AG04449 (cell line): ENCODE results near the gene B4GAT1.

Source experiments
- CTCF ChIA-PET: fragments of 350-600 bp; formaldehyde crosslinking; extraction: SDS; loops from one replicate; lab custom pipeline; 2021; ENCODE audit warnings: antibody characterized with exemption; lab: Yijun Ruan, JAX
- POLR2A ChIA-PET: fragments of 400-600, 350-600 bp; formaldehyde crosslinking; extraction: SDS; loops from one replicate; lab custom pipeline; 2020; ENCODE audit warnings: antibody characterized with exemption, inconsistent platforms; lab: Yijun Ruan, JAX
- DNase-seq: peaks from one replicate; pipeline ENCODE4 v3.0.0-alpha.2; 2010; ENCODE audit warnings: low read depth, low spot score
- H3K4me3 ChIP-seq: 2 replicates; pipeline ENCODE4 v1.5.1; 2011; ENCODE audit warnings: low read depth, mild to moderate bottlenecking, control low read depth, low read length
- TF ChIP-seq, protein P1 (sequence below): IDR thresholded peaks from one replicate; pipeline ENCODE4 v1.5.1; 2011; ENCODE audit warnings: mild to moderate bottlenecking, moderate library complexity, low read length, control low read depth, inconsistent platforms; ENCODE audit not compliant: insufficient read depth; ENCODE audit errors: missing control alignments

Gene B4GAT1

DNA sequence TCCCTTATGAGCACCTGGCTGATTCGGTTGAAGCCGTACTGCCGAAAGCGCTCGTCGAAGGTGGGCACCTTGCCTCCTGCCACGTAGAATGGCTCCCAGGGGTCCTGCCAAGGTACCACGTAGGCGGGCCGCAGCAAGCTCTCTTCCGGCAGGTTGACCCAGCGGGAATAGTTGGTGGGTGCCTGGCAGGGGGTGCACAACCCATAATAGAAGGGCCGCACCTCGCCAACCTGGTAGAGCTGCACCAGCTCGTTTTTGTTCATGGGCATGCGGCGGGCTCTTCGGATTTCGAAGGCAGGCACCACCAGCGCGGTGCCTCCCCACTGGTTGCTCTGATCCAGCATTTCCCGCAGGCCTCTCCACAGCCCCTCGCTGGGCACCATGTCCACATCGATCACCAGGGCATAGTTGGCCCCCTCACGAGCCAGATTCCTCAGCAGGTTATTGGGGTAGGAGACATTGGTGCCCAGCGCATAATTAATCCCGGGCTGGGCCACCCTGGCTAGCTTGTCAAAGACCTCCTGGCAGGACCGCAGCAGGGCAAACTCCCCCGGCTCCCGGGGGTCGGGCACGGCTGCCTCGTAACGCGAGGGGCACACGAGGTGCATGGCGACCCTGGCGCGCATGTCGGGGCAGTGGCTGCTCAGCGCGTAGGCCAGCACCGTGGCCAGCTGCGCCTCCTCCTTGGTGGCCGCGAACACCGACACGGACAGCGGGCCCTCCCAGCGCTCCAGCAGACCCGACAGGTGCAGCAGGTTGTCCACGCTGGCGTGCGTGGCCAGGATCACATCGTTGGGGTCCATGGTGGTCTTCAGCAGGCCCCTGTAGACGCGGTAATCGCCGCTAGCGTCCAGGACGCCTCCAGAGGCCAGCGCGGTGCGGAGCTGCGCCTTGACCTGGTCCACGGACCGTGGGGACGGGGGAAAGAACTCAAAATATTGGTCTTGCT, 679 bp downstream of the B4GAT1 start:
- peak overlapping the region; percentile 89 for H3K4me3 ChIP-seq
- ChIA-PET CTCF (interaction anchor here (1.0 to 11.7 kb wide), 11 partner anchors 9 to 278 kb away, joined by 3 to 129 read pairs (median 6); partner anchors contain the start of genes RAB1B and RIN1), POLR2A (interaction anchor here (1.1 to 3.3 kb wide), 3 partner anchors 11 to 34 kb away, joined by 3 to 15 read pairs (median 11); partner anchors contain the start of gene RIN1)
- TF ChIP-seq, protein P1, sequence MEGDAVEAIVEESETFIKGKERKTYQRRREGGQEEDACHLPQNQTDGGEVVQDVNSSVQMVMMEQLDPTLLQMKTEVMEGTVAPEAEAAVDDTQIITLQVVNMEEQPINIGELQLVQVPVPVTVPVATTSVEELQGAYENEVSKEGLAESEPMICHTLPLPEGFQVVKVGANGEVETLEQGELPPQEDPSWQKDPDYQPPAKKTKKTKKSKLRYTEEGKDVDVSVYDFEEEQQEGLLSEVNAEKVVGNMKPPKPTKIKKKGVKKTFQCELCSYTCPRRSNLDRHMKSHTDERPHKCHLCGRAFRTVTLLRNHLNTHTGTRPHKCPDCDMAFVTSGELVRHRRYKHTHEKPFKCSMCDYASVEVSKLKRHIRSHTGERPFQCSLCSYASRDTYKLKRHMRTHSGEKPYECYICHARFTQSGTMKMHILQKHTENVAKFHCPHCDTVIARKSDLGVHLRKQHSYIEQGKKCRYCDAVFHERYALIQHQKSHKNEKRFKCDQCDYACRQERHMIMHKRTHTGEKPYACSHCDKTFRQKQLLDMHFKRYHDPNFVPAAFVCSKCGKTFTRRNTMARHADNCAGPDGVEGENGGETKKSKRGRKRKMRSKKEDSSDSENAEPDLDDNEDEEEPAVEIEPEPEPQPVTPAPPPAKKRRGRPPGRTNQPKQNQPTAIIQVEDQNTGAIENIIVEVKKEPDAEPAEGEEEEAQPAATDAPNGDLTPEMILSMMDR = no peak
- DNase-seq = no peak

DNA sequence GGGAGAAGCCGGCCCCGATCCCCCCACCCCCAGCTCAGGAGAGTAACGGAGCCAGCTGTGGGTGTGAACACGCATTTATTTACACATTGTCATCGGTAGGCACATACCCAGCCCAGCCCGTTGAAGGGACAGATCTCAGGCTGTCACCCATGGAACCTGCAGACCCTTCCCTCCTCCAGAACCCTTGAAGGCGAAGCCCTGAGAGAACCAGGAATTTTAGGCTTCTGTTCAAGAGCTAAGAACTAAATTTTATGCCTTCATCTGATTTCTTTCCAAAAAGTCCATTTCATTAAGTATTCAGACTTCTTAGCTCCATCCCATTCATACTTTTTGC, 2.1 kb downstream of the B4GAT1 start:
- CTCF ChIA-PET = interaction anchor here (0.8 to 11.7 kb wide), 12 partner anchors 10 to 93 kb away, joined by 3 to 129 read pairs (median 6); partner anchors contain the start of genes MRPL11, NPAS4 and RIN1
- POLR2A ChIA-PET = interaction anchor here (1.3 to 3.3 kb wide), 3 partner anchors 10 to 33 kb away, joined by 6 to 15 read pairs (median 12); partner anchors contain the start of genes CD248 and RIN1
- DNase-seq = no peak
- TF ChIP-seq, protein P1 = no peak
- peak overlapping the region; percentile 99 for H3K4me3 ChIP-seq

DNA sequence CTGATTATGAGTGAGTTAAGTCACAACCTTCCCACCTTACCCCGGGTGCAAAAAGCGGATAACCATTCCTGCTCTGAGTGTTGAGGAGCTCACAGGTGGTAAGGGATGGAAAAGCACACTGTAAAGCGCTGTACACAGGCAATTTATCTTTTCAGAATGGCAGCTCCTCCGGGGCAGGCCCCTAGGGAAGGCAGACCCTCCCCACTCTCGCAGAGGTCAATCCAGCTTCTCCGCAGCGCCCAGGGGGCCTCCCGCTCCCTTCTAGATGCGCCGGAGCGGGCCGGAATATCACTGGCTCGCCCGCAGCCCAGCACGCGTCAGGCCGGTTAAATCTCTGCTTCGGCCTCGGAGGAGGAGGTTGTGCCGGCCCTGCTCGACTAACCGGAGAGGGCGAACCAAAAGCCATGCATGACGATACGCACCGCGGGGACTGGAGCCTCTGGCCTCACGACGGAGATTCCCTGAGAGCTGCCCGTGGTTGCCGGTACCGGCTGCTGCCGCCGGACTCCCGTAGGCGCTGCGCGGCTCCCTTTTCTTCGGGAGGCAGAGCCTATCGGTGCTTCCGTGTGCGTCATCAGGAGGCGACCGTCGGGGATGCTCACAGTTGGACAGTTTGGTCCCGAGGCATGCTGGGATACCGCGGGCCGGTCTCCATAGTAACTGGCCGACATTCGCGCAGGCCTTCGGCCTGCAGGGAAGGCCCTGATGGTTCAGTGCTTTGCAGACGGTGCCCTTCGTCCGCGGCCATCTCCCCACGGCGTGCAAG, 2.7 kb downstream of the B4GAT1 start, which contains the start of gene BRMS1:
Gene BRMS1, minus strand, starts transcription at position 555 of the 766 bp plus-strand sequence. CDS start 2,870 bp downstream, outside the sequence.
- DNase-seq = peak; percentile 79
- H3K4me3 ChIP-seq = peak within 1 kb of the TSS; percentile 99
- ChIA-PET CTCF (interaction anchor here (0.8 to 11.7 kb wide), 17 partner anchors 9 to 94 kb away, joined by 3 to 129 read pairs (median 5); partner anchors contain the start of genes MRPL11, NPAS4 and RIN1), POLR2A (interaction anchor here (0.8 to 3.3 kb wide), 4 partner anchors 9 to 32 kb away, joined by 4 to 15 read pairs (median 9); partner anchors contain the start of genes CD248 and RIN1)
- TF ChIP-seq, protein P1 = no peak

DNA sequence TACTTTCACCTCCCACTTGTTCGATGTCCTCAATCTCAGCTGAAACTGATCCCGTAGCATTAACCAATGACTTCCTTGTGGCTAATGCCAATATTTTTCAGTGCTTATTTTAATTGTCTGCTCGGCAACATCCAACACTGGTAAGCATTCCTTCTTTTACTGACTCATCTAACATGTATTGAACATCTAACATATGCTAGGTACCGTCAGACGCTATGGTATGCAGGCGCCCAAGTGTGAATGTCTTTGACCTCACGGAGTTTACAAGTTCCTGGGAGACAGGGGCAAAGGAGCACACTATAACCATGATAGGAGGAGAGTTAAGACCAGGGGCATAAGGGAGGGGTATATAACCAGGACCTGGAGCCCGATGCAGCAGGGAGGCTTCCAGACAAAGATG, 4.3 kb downstream of the B4GAT1 start:
- H3K4me3 ChIP-seq = peak overlapping the region; percentile 15
- ChIA-PET CTCF (interaction anchor here (1.4 to 11.7 kb wide), 6 partner anchors 16 to 46 kb away, joined by 5 to 129 read pairs (median 10); no protein-coding TSS in a partner anchor), POLR2A (interaction anchor here (1.0 to 3.3 kb wide), 2 partner anchors 31 kb away, joined by 3 to 15 read pairs; no protein-coding TSS in a partner anchor)
- TF ChIP-seq, protein P1 = no peak
- DNase-seq = no peak

DNA sequence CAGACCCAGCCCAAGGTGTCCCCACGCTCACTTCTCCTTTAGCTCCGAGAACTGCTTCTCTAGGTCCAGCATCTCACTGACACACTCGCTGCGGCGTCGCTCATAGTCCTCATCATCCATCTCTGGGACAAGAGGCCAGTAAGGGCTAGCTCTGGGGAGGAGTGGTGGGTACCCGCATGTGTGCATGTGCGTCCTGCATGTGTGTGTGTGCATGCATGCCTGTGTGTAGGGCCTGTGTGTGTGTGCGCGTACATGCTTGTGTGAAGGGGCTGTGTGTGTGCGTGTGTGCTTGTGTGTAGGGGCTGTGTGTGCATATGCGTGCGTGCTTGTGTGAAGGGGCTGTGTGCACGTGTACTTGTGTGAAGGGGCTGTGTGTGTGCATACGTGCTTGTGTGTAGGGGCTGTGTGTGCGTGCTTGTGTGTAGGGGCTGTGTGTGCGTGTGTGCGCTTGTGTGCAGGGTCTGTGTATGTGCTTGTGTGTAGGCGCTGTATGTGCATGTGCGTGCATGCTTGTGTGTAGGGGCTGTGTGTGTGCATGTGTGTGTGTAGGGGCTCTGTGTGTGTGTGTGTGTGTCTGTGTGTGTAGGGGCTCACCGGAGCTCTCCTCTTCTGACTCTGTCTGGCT, 5.8 kb downstream of the B4GAT1 start:
- TF ChIP-seq, protein P1 = no peak
- no peak for DNase-seq
- CTCF ChIA-PET = interaction anchor here (0.7 to 11.7 kb wide), 4 partner anchors 12 to 47 kb away, joined by 3 to 129 read pairs (median 10); no protein-coding TSS in a partner anchor
- POLR2A ChIA-PET = no interaction called here
- no peak overlapping the region for H3K4me3 ChIP-seq
